ENCODE results near the gene PDGFRB.

GRCh38 chr5:150107909-150108447, 47.7 kb downstream of the PDGFRB start:
- TF ChIP-seq CTCF (conservative IDR thresholded peaks at IDR 0.05; ENCODE audit: low read length) (no peak), EZH2phosphoT487 (IDR thresholded peaks at IDR 0.05; ENCODE audit: borderline replicate concordance, low read depth, low read length) (no peak)
